Fibroblast of lung (primary cell): ENCODE measurements around the gene BCL6. TPM values are rescaled to one million over a fixed set of nuclear protein-coding genes. Genes with fewer than 3 reads are reported as not detected.
"Not testable (repeated sequence)": the region's sequence is repeated elsewhere in the genome, so short reads cannot be mapped to it uniquely, and the experiment has no call there.

Experiments used
- DNase-seq, 2 donors: peaks; one replicate each; pipeline versions ENCODE4 v3.0.0 to v3.0.0-alpha.2; 2010; ENCODE audit warnings: low read depth in 2 of 2
- H2AFZ ChIP-seq: 2 replicates; pipeline ENCODE4 v1.5.1; 2012; ENCODE audit warnings: low read length, control low read depth, inconsistent platforms
- H3K27ac ChIP-seq: 2 replicates; pipeline ENCODE4 v1.5.1; 2011; ENCODE audit warnings: low read length, control low read depth; ENCODE audit not compliant: insufficient read depth
- H3K27me3 ChIP-seq: 2 replicates; pipeline ENCODE4 v1.5.1; 2011; ENCODE audit warnings: mild to moderate bottlenecking, low read length; ENCODE audit not compliant: control insufficient read depth, insufficient read depth
- H3K36me3 ChIP-seq: 2 replicates; pipeline ENCODE4 v1.5.1; 2011; ENCODE audit warnings: low read length; ENCODE audit not compliant: control insufficient read depth, insufficient read depth
- H3K4me1 ChIP-seq: 2 replicates; pipeline ENCODE4 v1.5.1; 2011; ENCODE audit warnings: low read length; ENCODE audit not compliant: control insufficient read depth, insufficient read depth; ENCODE audit errors: extremely low read depth
- H3K4me2 ChIP-seq: 2 replicates; pipeline ENCODE4 v1.5.1; 2011; ENCODE audit warnings: low read length, control low read depth; ENCODE audit not compliant: insufficient read depth; ENCODE audit errors: extremely low read depth
- H3K4me3 ChIP-seq, 4 experiments: fragments of 200-600 bp in 1 of 4; sonication (generic) in 1 of 4; replicated peaks in 1 of 4; 2 replicates each; pipeline ENCODE4 v1.5.1; 2011 to 2016; ENCODE audit warnings: low read length in 4 of 4, low read depth in 3 of 4, mild to moderate bottlenecking in 3 of 4, control low read depth in 2 of 4, inconsistent platforms in 1 of 4, mixed read lengths in 1 of 4; ENCODE audit not compliant: insufficient read depth in 1 of 4; ENCODE audit errors: control extremely low read depth in 1 of 4
- H3K79me2 ChIP-seq: 2 replicates; pipeline ENCODE4 v1.5.1; 2012; ENCODE audit warnings: mild to moderate bottlenecking, low read length, inconsistent platforms; ENCODE audit not compliant: control insufficient read depth, insufficient read depth
- H3K9ac ChIP-seq: 2 replicates; pipeline ENCODE4 v1.5.1; 2011; ENCODE audit warnings: mild to moderate bottlenecking, low read length, control low read depth; ENCODE audit not compliant: insufficient read depth
- H3K9me3 ChIP-seq: 2 replicates; pipeline ENCODE4 v1.5.1; 2012; ENCODE audit warnings: low read depth, low read length; ENCODE audit not compliant: control insufficient read depth, insufficient read depth
- H4K20me1 ChIP-seq: 2 replicates; pipeline ENCODE4 v1.5.1; 2011; ENCODE audit warnings: low read length; ENCODE audit not compliant: control insufficient read depth, insufficient read depth; ENCODE audit errors: extremely low read depth
- EZH2 ChIP-seq: IDR thresholded peaks from 2 replicates; pipeline ENCODE4 v1.5.1; 2012; ENCODE audit warnings: low read length, control low read depth, mild to moderate bottlenecking; ENCODE audit errors: missing control alignments
- polyA plus RNA-seq, 2 donors: library from polyadenylated mRNA; depleted of rRNA in 1 of 2; stranded (reverse) in 1 of 2; unstranded in 1 of 2; fragments of >200 nt; gene quantifications; 2 replicates each; pipeline ENCODE4 v1.2.1, GENCODE V29; 2011 to 2012; ENCODE audit warnings: missing spikeins in 1 of 2
- total RNA-seq: library from RNA; depleted of rRNA; stranded (reverse); fragments of >200 nt; gene quantifications from 2 replicates; pipeline ENCODE4 v1.2.1, GENCODE V29; 2014
- TF ChIP-seq, protein P1 (sequence below), 2 donors: IDR thresholded peaks in 1 of 2; conservative IDR thresholded peaks in 1 of 2; 1 replicate in 1 of 2; 2 replicates in 1 of 2; pipeline ENCODE4 v1.5.1; 2011 to 2012; ENCODE audit warnings: low read length in 2 of 2, control low read depth in 1 of 2, inconsistent platforms in 1 of 2, low read depth in 1 of 2, mild to moderate bottlenecking in 1 of 2

Gene BCL6
- total and polyA plus RNA-seq, 2 donors (not counting 1 experiment from before 2014, with no cell fraction given): 12.7 to 46.6 TPM

DNA sequence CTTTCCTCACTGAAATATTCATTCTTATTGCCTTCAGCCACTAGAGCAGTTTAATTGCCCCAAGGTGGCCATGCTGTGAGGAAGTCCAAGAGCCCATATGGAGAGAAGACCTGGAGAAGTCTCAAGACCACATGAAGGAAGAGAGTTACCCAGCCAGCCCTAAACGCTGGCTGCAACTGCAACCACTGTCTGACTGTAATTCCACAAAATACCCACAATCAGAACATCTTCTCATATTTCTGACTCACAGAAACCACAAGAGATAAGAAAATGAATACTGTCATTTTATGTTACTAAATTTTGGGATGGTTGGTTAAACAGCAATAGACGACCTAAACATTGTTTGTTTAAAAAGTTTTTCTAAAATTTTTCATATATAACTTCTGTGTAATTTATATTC is 60.4 kb downstream of the BCL6 start:
- H3K4me3 ChIP-seq: no peak overlapping the region
- DNase-seq: peak in 1 of 2 donors; percentile 77
- H3K9me3 ChIP-seq: no peaks in the 10 kb centered on the region
- no peaks in the 10 kb centered on the region for H4K20me1 ChIP-seq
- H3K27ac ChIP-seq: no peak overlapping the region
- no peaks in the 10 kb centered on the region for H3K79me2 ChIP-seq
- H2AFZ ChIP-seq: no peak overlapping the region
- H3K4me1 ChIP-seq: no peaks in the 10 kb centered on the region
- H3K27me3 ChIP-seq: no peaks in the 10 kb centered on the region
- H3K9ac ChIP-seq: no peak overlapping the region
- H3K36me3 ChIP-seq: no peaks in the 10 kb centered on the region
- TF ChIP-seq, protein P1, sequence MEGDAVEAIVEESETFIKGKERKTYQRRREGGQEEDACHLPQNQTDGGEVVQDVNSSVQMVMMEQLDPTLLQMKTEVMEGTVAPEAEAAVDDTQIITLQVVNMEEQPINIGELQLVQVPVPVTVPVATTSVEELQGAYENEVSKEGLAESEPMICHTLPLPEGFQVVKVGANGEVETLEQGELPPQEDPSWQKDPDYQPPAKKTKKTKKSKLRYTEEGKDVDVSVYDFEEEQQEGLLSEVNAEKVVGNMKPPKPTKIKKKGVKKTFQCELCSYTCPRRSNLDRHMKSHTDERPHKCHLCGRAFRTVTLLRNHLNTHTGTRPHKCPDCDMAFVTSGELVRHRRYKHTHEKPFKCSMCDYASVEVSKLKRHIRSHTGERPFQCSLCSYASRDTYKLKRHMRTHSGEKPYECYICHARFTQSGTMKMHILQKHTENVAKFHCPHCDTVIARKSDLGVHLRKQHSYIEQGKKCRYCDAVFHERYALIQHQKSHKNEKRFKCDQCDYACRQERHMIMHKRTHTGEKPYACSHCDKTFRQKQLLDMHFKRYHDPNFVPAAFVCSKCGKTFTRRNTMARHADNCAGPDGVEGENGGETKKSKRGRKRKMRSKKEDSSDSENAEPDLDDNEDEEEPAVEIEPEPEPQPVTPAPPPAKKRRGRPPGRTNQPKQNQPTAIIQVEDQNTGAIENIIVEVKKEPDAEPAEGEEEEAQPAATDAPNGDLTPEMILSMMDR (conservative IDR thresholded peaks at IDR 0.05 in 1 of 2, IDR thresholded peaks at IDR 0.05 in 1 of 2; ENCODE audit: low read depth in 1 of 2, low read length in 2 of 2): no peak
- no peak for TF ChIP-seq EZH2
- H3K4me2 ChIP-seq: no peak overlapping the region

DNA sequence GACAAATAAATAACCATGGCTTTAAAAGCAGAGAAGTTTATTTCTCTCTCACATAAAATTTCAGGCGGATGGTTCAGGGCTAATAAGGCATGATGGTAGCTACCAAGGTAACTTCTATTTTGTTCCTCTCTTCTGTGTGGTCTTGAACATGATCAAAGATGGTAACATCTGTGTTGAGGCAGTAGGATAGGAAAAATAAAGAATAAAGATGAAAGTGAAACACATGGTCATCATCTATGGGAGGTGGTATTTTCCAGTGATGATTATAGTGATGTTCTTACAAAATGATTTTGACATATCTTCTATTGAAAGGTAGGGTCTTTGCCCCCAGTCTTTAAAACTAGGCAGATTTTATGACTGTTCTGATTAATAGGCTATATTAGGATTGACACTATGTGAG is 60.8 kb downstream of the BCL6 start:
- no peaks in the 10 kb centered on the region for H4K20me1 ChIP-seq
- no peaks in the 10 kb centered on the region for H3K36me3 ChIP-seq
- no peak overlapping the region for H2AFZ ChIP-seq
- no peaks in the 10 kb centered on the region for H3K9me3 ChIP-seq
- TF ChIP-seq EZH2: no peak
- TF ChIP-seq, protein P1 (conservative IDR thresholded peaks at IDR 0.05 in 1 of 2, IDR thresholded peaks at IDR 0.05 in 1 of 2; ENCODE audit: low read depth in 1 of 2, low read length in 2 of 2): no peak
- no peaks in the 10 kb centered on the region for H3K79me2 ChIP-seq
- H3K4me2 ChIP-seq: no peak overlapping the region
- no peak overlapping the region for H3K4me3 ChIP-seq
- H3K27ac ChIP-seq: no peak overlapping the region
- no peak for DNase-seq
- H3K27me3 ChIP-seq: no peaks in the 10 kb centered on the region
- no peak overlapping the region for H3K9ac ChIP-seq
- no peaks in the 10 kb centered on the region for H3K4me1 ChIP-seq

DNA sequence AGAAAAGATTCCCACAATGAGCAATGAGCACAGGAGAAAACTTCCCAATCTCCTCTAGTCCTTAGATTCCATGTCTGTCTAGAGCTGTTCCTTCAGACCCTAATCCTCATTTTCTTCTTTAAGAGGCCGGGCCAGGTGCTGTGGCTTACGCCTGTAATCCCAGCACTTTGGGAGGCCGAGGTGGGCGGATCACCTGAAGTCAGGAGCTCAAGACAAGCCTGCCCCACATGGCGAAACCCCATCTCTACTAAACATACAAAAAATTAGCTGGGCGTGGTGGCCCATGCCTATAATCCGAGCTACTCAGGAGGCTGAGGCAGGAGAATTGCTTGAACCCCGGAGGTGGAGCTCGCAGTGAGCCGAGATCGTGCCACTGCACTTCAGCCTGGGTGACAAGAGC is 63.5 kb downstream of the BCL6 start:
- H2AFZ ChIP-seq, H3K27ac ChIP-seq, H3K36me3 ChIP-seq, H3K4me1 ChIP-seq, H3K9ac ChIP-seq, H3K27me3 ChIP-seq, H4K20me1 ChIP-seq, H3K4me2 ChIP-seq, H3K4me3 ChIP-seq, H3K79me2 ChIP-seq, H3K9me3 ChIP-seq, DNase-seq: not testable (repeated sequence)
